ENCODE measurements around the gene FERMT2.

The FERMT2 gene

GRCh38 chr14:52879958-52880357 is 70.9 kb downstream of the FERMT2 start:
- Histone ChIP-seq H3K9me3 (ENCODE audit: control insufficient read depth, insufficient read depth, low read length) (no peaks in the 10 kb centered on the region), H3K4me1 (ENCODE audit: control insufficient read depth, insufficient read depth, low read length) (no peaks in the 10 kb centered on the region), H3K27ac (ENCODE audit: low read length) (no peak overlapping the region), H3K4me3 (ENCODE audit: low read length) (no peak overlapping the region), H3K27me3 (ENCODE audit: control insufficient read depth, insufficient read depth, low read length) (no peaks in the 10 kb centered on the region), H3K36me3 (ENCODE audit: control insufficient read depth, insufficient read depth, low read length) (no peaks in the 10 kb centered on the region)
- no CpG with 5 or more reads among the region's 5 CpGs for WGBS (ENCODE audit: insufficient coverage, insufficient read length)
- DNase-seq (ENCODE audit: low read depth, low spot score), result no peak

- no peaks in the 10 kb centered on the region for H3K4me1 ChIP-seq (ENCODE audit: control insufficient read depth, insufficient read depth, low read length)
- H3K36me3 ChIP-seq (ENCODE audit: control insufficient read depth, insufficient read depth, low read length), result no peaks in the 10 kb centered on the region
- no peak for DNase-seq (ENCODE audit: low read depth, low spot score)
- no CpG with 5 or more reads among the region's 3 CpGs for WGBS (ENCODE audit: insufficient coverage, insufficient read length)
- no peaks in the 10 kb centered on the region for H3K9me3 ChIP-seq (ENCODE audit: control insufficient read depth, insufficient read depth, low read length)
- no peaks in the 10 kb centered on the region for H3K27me3 ChIP-seq (ENCODE audit: control insufficient read depth, insufficient read depth, low read length)
- H3K4me3 ChIP-seq (ENCODE audit: low read length), result no peak overlapping the region
- no peak overlapping the region for H3K27ac ChIP-seq (ENCODE audit: low read length)
These were observed 71.9 kb downstream of the FERMT2 start for GRCh38 chr14:52878946-52879345.

- Histone ChIP-seq H3K27ac (ENCODE audit: low read length) (no peak overlapping the region), H3K9me3 (ENCODE audit: control insufficient read depth, insufficient read depth, low read length) (no peaks in the 10 kb centered on the region), H3K36me3 (ENCODE audit: control insufficient read depth, insufficient read depth, low read length) (no peaks in the 10 kb centered on the region), H3K27me3 (ENCODE audit: control insufficient read depth, insufficient read depth, low read length) (no peaks in the 10 kb centered on the region), H3K4me1 (ENCODE audit: control insufficient read depth, insufficient read depth, low read length) (no peaks in the 10 kb centered on the region), H3K4me3 (ENCODE audit: low read length) (no peak overlapping the region)
- no CpG with 5 or more reads among the region's 3 CpGs for WGBS (ENCODE audit: insufficient coverage, insufficient read length)
- no peak for DNase-seq (ENCODE audit: low read depth, low spot score)
These were observed 72.4 kb downstream of the FERMT2 start for GRCh38 chr14:52878469-52878868.

GRCh38 chr14:52877628-52878027 is 73.2 kb downstream of the FERMT2 start:
- no peak overlapping the region for H3K4me3 ChIP-seq (ENCODE audit: low read length)
- DNase-seq (ENCODE audit: low read depth, low spot score), result no peak
- H3K27me3 ChIP-seq (ENCODE audit: control insufficient read depth, insufficient read depth, low read length), result no peaks in the 10 kb centered on the region
- H3K9me3 ChIP-seq (ENCODE audit: control insufficient read depth, insufficient read depth, low read length), result no peaks in the 10 kb centered on the region
- peaks cover 2% of the 10 kb centered on the region for H3K4me1 ChIP-seq (ENCODE audit: control insufficient read depth, insufficient read depth, low read length)
- H3K36me3 ChIP-seq (ENCODE audit: control insufficient read depth, insufficient read depth, low read length), result no peaks in the 10 kb centered on the region; the same call in 1 of the 2 replicates
- no peak overlapping the region for H3K27ac ChIP-seq (ENCODE audit: low read length)
- WGBS (ENCODE audit: insufficient coverage, insufficient read length), result no CpG with 5 or more reads among the region's 2 CpGs

- peaks cover 4% of the 10 kb centered on the region for H3K4me1 ChIP-seq (ENCODE audit: control insufficient read depth, insufficient read depth, low read length)
- H3K27ac ChIP-seq (ENCODE audit: low read length), result no peak overlapping the region
- H3K9me3 ChIP-seq (ENCODE audit: control insufficient read depth, insufficient read depth, low read length), result no peaks in the 10 kb centered on the region
- H3K36me3 ChIP-seq (ENCODE audit: control insufficient read depth, insufficient read depth, low read length), result peaks cover 1% of the 10 kb centered on the region; the same call in 1 of the 2 replicates
- H3K27me3 ChIP-seq (ENCODE audit: control insufficient read depth, insufficient read depth, low read length), result no peaks in the 10 kb centered on the region
- no peak for DNase-seq (ENCODE audit: low read depth, low spot score)
- no CpG with 5 or more reads among the region's 2 CpGs for WGBS (ENCODE audit: insufficient coverage, insufficient read length)
- H3K4me3 ChIP-seq (ENCODE audit: low read length), result no peak overlapping the region
These were observed 74.0 kb downstream of the FERMT2 start for GRCh38 chr14:52876806-52877205.

GRCh38 chr14:52876311-52876710 is 74.5 kb downstream of the FERMT2 start:
- no peak for DNase-seq (ENCODE audit: low read depth, low spot score)
- Histone ChIP-seq H3K36me3 (ENCODE audit: control insufficient read depth, insufficient read depth, low read length) (peaks cover 2% of the 10 kb centered on the region; the same call in 1 of the 2 replicates), H3K27ac (ENCODE audit: low read length) (no peak overlapping the region), H3K4me3 (ENCODE audit: low read length) (no peak overlapping the region), H3K27me3 (ENCODE audit: control insufficient read depth, insufficient read depth, low read length) (no peaks in the 10 kb centered on the region), H3K4me1 (ENCODE audit: control insufficient read depth, insufficient read depth, low read length) (peaks cover 5% of the 10 kb centered on the region), H3K9me3 (ENCODE audit: control insufficient read depth, insufficient read depth, low read length) (no peaks in the 10 kb centered on the region)
- WGBS (ENCODE audit: insufficient coverage, insufficient read length), result no CpG with 5 or more reads among the region's 1 CpG

- no CpG with 5 or more reads among the region's 4 CpGs for WGBS (ENCODE audit: insufficient coverage, insufficient read length)
- H3K27ac ChIP-seq (ENCODE audit: low read length), result no peak overlapping the region
These were observed 75.1 kb downstream of the FERMT2 start for GRCh38 chr14:52875707-52876106.

GRCh38 chr14:52874389-52874788 is 76.5 kb downstream of the FERMT2 start:
- H3K27me3 ChIP-seq (ENCODE audit: control insufficient read depth, insufficient read depth, low read length), result no peaks in the 10 kb centered on the region
- H3K9me3 ChIP-seq (ENCODE audit: control insufficient read depth, insufficient read depth, low read length), result no peaks in the 10 kb centered on the region
- peaks cover 5% of the 10 kb centered on the region for H3K4me1 ChIP-seq (ENCODE audit: control insufficient read depth, insufficient read depth, low read length)
- no peak overlapping the region for H3K27ac ChIP-seq (ENCODE audit: low read length)
- H3K36me3 ChIP-seq (ENCODE audit: control insufficient read depth, insufficient read depth, low read length), result peaks cover 2% of the 10 kb centered on the region; the same call in 1 of the 2 replicates
- DNase-seq (ENCODE audit: low read depth, low spot score), result no peak
- H3K4me3 ChIP-seq (ENCODE audit: low read length), result no peak overlapping the region
- WGBS (ENCODE audit: insufficient coverage, insufficient read length), result no CpG with 5 or more reads among the region's 1 CpG

More at GRCh38 chr14:52875707-52876106, 75.1 kb downstream of the FERMT2 start:
- peaks cover 2% of the 10 kb centered on the region; the same call in 1 of the 2 replicates for H3K36me3 ChIP-seq (ENCODE audit: control insufficient read depth, insufficient read depth, low read length)
- no peaks in the 10 kb centered on the region for H3K9me3 ChIP-seq (ENCODE audit: control insufficient read depth, insufficient read depth, low read length)
- no peaks in the 10 kb centered on the region for H3K27me3 ChIP-seq (ENCODE audit: control insufficient read depth, insufficient read depth, low read length)
- H3K4me3 ChIP-seq (ENCODE audit: low read length), result no peak overlapping the region
- H3K4me1 ChIP-seq (ENCODE audit: control insufficient read depth, insufficient read depth, low read length), result peaks cover 5% of the 10 kb centered on the region
- DNase-seq (ENCODE audit: low read depth, low spot score), result no peak

- DNase-seq (ENCODE audit: low read depth, low spot score), result no peak
- Histone ChIP-seq H3K36me3 (ENCODE audit: control insufficient read depth, insufficient read depth, low read length) (peaks cover 5% of the 10 kb centered on the region; the same call in 1 of the 2 replicates), H3K4me3 (ENCODE audit: low read length) (no peak overlapping the region), H3K9me3 (ENCODE audit: control insufficient read depth, insufficient read depth, low read length) (no peaks in the 10 kb centered on the region), H3K27me3 (ENCODE audit: control insufficient read depth, insufficient read depth, low read length) (no peaks in the 10 kb centered on the region), H3K27ac (ENCODE audit: low read length) (no peak overlapping the region), H3K4me1 (ENCODE audit: control insufficient read depth, insufficient read depth, low read length) (peaks cover 5% of the 10 kb centered on the region)
- WGBS (ENCODE audit: insufficient coverage, insufficient read length), result no CpG with 5 or more reads among the region's 7 CpGs
These were observed 77.2 kb downstream of the FERMT2 start for GRCh38 chr14:52873694-52874093.

- Histone ChIP-seq H3K9me3 (ENCODE audit: control insufficient read depth, insufficient read depth, low read length) (no peaks in the 10 kb centered on the region), H3K27ac (ENCODE audit: low read length) (no peak overlapping the region), H3K36me3 (ENCODE audit: control insufficient read depth, insufficient read depth, low read length) (peaks cover 8% of the 10 kb centered on the region; the same call in 1 of the 2 replicates), H3K4me1 (ENCODE audit: control insufficient read depth, insufficient read depth, low read length) (peaks cover 5% of the 10 kb centered on the region), H3K4me3 (ENCODE audit: low read length) (no peak overlapping the region), H3K27me3 (ENCODE audit: control insufficient read depth, insufficient read depth, low read length) (no peaks in the 10 kb centered on the region)
- DNase-seq (ENCODE audit: low read depth, low spot score), result peak; percentile 11
- WGBS (ENCODE audit: insufficient coverage, insufficient read length), result no CpG with 5 or more reads among the region's 4 CpGs
These were observed 77.8 kb downstream of the FERMT2 start for GRCh38 chr14:52873065-52873464.

GRCh38 chr14:52871606-52872005 is 79.2 kb downstream of the FERMT2 start:
- H3K36me3 ChIP-seq (ENCODE audit: control insufficient read depth, insufficient read depth, low read length), result peaks cover 8% of the 10 kb centered on the region; the same call in 1 of the 2 replicates
- WGBS (ENCODE audit: insufficient coverage, insufficient read length), result no CpG with 5 or more reads among the region's 3 CpGs

More at GRCh38 chr14:52871606-52872005, 79.2 kb downstream of the FERMT2 start:
- H3K4me1 ChIP-seq (ENCODE audit: control insufficient read depth, insufficient read depth, low read length), result peaks cover 5% of the 10 kb centered on the region
- H3K27ac ChIP-seq (ENCODE audit: low read length), result no peak overlapping the region
- DNase-seq (ENCODE audit: low read depth, low spot score), result no peak
- no peaks in the 10 kb centered on the region for H3K9me3 ChIP-seq (ENCODE audit: control insufficient read depth, insufficient read depth, low read length)
- H3K4me3 ChIP-seq (ENCODE audit: low read length), result no peak overlapping the region
- H3K27me3 ChIP-seq (ENCODE audit: control insufficient read depth, insufficient read depth, low read length), result no peaks in the 10 kb centered on the region
